GM12891 (cell line): ENCODE data around the gene ABTB2.
A peak's percentile ranks its signal among the peaks of the same experiment; 100 is the strongest.
"Not testable (repeated sequence)": the region's sequence is repeated elsewhere in the genome, so short reads cannot be mapped to it uniquely, and the experiment has no call there.

Source experiments
- DNase-seq: peaks from one replicate; pipeline ENCODE4 v3.0.0; 2011; ENCODE audit warnings: low spot score; ENCODE audit not compliant: insufficient read length
- FAIRE-seq: peaks from 2 replicates; lab custom pipeline; 2011; peaks lifted over from hg19 to GRCh38; lab: Jason Lieb, UNC
- PAX5 ChIP-seq: IDR thresholded peaks from 2 replicates; pipeline ENCODE4 v1.6.1; 2011; ENCODE audit warnings: low read length, moderate library complexity, mild to moderate bottlenecking; ENCODE audit not compliant: insufficient read depth, severe bottlenecking
- POLR2A ChIP-seq: IDR thresholded peaks from 2 replicates; pipeline ENCODE4 v1.6.1; 2011; ENCODE audit warnings: low read depth, low read length, control low read depth
- POLR2AphosphoS5 ChIP-seq: IDR thresholded peaks from 2 replicates; pipeline ENCODE4 v1.6.1; 2011; ENCODE audit warnings: low read depth, low read length, control low read depth
- POU2F2 ChIP-seq: IDR thresholded peaks from 2 replicates; pipeline ENCODE4 v1.6.1; 2011; ENCODE audit warnings: low read depth, mild to moderate bottlenecking, control low read depth, low read length, moderate library complexity
- SPI1 ChIP-seq: IDR thresholded peaks from 2 replicates; pipeline ENCODE4 v1.6.1; 2011; ENCODE audit warnings: low read depth, low read length, control low read depth
- TAF1 ChIP-seq: IDR thresholded peaks from 2 replicates; pipeline ENCODE4 v1.6.1; 2011; ENCODE audit warnings: low read depth, low read length, control low read depth

ABTB2 gene

GRCh38 chr11:34250732-34251588 lies 106.8 kb downstream of the ABTB2 start:
- DNase-seq (peak; percentile 40), FAIRE-seq (peak; percentile 74)
- TF ChIP-seq POLR2A = no peak
- TF ChIP-seq SPI1 = 0 out of 2 replicates have a peak, but pooled peaks have one; percentile 24
- no peak for TF ChIP-seq POLR2AphosphoS5

- FAIRE-seq (no peak), DNase-seq (no peak)
- TF ChIP-seq SPI1 (no peak), PAX5 (no peak), TAF1 (no peak)
Measured at GRCh38 chr11:34250211-34250610, 107.6 kb downstream of the ABTB2 start.

GRCh38 chr11:34249439-34249838 lies 108.4 kb downstream of the ABTB2 start:
- no peak for DNase-seq
- FAIRE-seq = no peak
- no peak for TF ChIP-seq POLR2AphosphoS5
- TF ChIP-seq SPI1 = no peak
- TF ChIP-seq POLR2A = no peak
- TF ChIP-seq POU2F2 = no peak
- TF ChIP-seq PAX5 = no peak
- TF ChIP-seq TAF1 = no peak

- not testable (repeated sequence) for FAIRE-seq, DNase-seq
Measured at GRCh38 chr11:34246511-34246910, 111.3 kb downstream of the ABTB2 start.

- no peak for TF ChIP-seq TAF1
- TF ChIP-seq POLR2AphosphoS5 = no peak
- no peak for TF ChIP-seq PAX5
- DNase-seq (no peak), FAIRE-seq (no peak)
Measured at GRCh38 chr11:34245041-34245440, 112.8 kb downstream of the ABTB2 start.

GRCh38 chr11:34243600-34244464 lies 114.0 kb downstream of the ABTB2 start:
- DNase-seq (peak; percentile 36), FAIRE-seq (peak; percentile 38)
- TF ChIP-seq POU2F2 (0 out of 2 replicates have a peak, but pooled peaks have one; percentile 26), PAX5 (no peak)

GRCh38 chr11:34242037-34242625 lies 115.7 kb downstream of the ABTB2 start:
- TF ChIP-seq POLR2AphosphoS5 (no peak), POLR2A (no peak), SPI1 (0 out of 2 replicates have a peak, but pooled peaks have one; percentile 6), POU2F2 (no peak)
- DNase-seq = no peak
- no peak for FAIRE-seq

- no peak for FAIRE-seq
- TF ChIP-seq TAF1 = no peak
- no peak for TF ChIP-seq SPI1
- no peak for TF ChIP-seq POU2F2
- no peak for TF ChIP-seq POLR2AphosphoS5
- no peak for TF ChIP-seq POLR2A
- TF ChIP-seq PAX5 = no peak
- no peak for DNase-seq
Measured at GRCh38 chr11:34240150-34240494, 117.7 kb downstream of the ABTB2 start.

GRCh38 chr11:34239465-34240149 lies 118.2 kb downstream of the ABTB2 start:
- no peak for FAIRE-seq
- TF ChIP-seq POU2F2 (0 out of 2 replicates have a peak, but pooled peaks have one; percentile 3), PAX5 (no peak), POLR2A (no peak), POLR2AphosphoS5 (no peak)
- DNase-seq = no peak

GRCh38 chr11:34238966-34239365 lies 118.8 kb downstream of the ABTB2 start:
- TF ChIP-seq SPI1 (no peak), PAX5 (no peak), POU2F2 (no peak), POLR2AphosphoS5 (no peak), POLR2A (no peak), TAF1 (no peak)
- no peak for FAIRE-seq
- DNase-seq = no peak
